Liver (tissue), 9 donors: Measurements from ENCODE around the gene SLIT3. TPM values are rescaled to one million over a fixed set of nuclear protein-coding genes. Genes with fewer than 3 reads are reported as not detected.

Source experiments
- DNase-seq: peaks from one replicate; pipeline ENCODE4 v3.0.0-alpha.2; 2017; ENCODE audit warnings: low spot score
- H3K27ac ChIP-seq, 2 donors: one replicate each; pipeline ENCODE4 v1.7.0; 2013; ENCODE audit warnings: inconsistent platforms in 2 of 2, low read length in 2 of 2, control low read depth in 1 of 2, low read depth in 1 of 2, mild to moderate bottlenecking in 1 of 2
- H3K27me3 ChIP-seq, 4 donors: one replicate each; pipeline versions ENCODE4 v1.6.1 to v1.7.0; 2013; ENCODE audit warnings: low read length in 3 of 4, inconsistent platforms in 1 of 4, mild to moderate bottlenecking in 1 of 4, moderate library complexity in 1 of 4; ENCODE audit not compliant: control insufficient read depth in 4 of 4, insufficient read depth in 4 of 4
- H3K36me3 ChIP-seq, 4 donors: one replicate each; pipeline versions ENCODE4 v1.6.1 to v1.7.0; 2013; ENCODE audit warnings: low read length in 3 of 4, mild to moderate bottlenecking in 3 of 4, low read depth in 1 of 4, moderate library complexity in 1 of 4; ENCODE audit not compliant: control insufficient read depth in 4 of 4, insufficient read depth in 3 of 4
- H3K4me1 ChIP-seq, 4 donors: one replicate each; pipeline versions ENCODE4 v1.6.1 to v1.7.0; 2013; ENCODE audit warnings: low read length in 3 of 4, mild to moderate bottlenecking in 3 of 4, moderate library complexity in 1 of 4; ENCODE audit not compliant: control insufficient read depth in 4 of 4, insufficient read depth in 4 of 4
- H3K4me3 ChIP-seq, 3 donors: one replicate each; pipeline versions ENCODE4 v1.6.1 to v1.7.0; 2013; ENCODE audit warnings: low read length in 3 of 3, control low read depth in 1 of 3, low read depth in 1 of 3, mild to moderate bottlenecking in 1 of 3
- H3K9ac ChIP-seq, 2 donors: one replicate each; pipeline ENCODE4 v1.7.0; 2013; ENCODE audit warnings: low read length in 2 of 2, mild to moderate bottlenecking in 2 of 2, moderate library complexity in 2 of 2, control low read depth in 1 of 2, low read depth in 1 of 2
- H3K9me3 ChIP-seq, 4 donors: one replicate each; pipeline versions ENCODE4 v1.6.1 to v1.7.0; 2013; ENCODE audit warnings: low read length in 3 of 4; ENCODE audit not compliant: control insufficient read depth in 4 of 4
- EGR1 ChIP-seq, 2 donors: IDR thresholded peaks; 2 replicates each; pipeline ENCODE4 v1.6.1; 2016 to 2018; ENCODE audit warnings: antibody characterized with exemption in 2 of 2, low read depth in 2 of 2
- FOXA2 ChIP-seq: IDR thresholded peaks from 2 replicates; pipeline ENCODE4 v1.6.1; 2016; ENCODE audit warnings: antibody characterized with exemption
- GABPA ChIP-seq, 2 donors: IDR thresholded peaks in 1 of 2; conservative IDR thresholded peaks in 1 of 2; 2 replicates each; pipeline ENCODE4 v1.6.1; 2016; ENCODE audit warnings: antibody characterized with exemption in 2 of 2, mild to moderate bottlenecking in 1 of 2, moderate library complexity in 1 of 2
- HNF4A ChIP-seq, 2 donors: conservative IDR thresholded peaks; 2 replicates each; pipeline ENCODE4 v1.6.1; 2016; ENCODE audit warnings: antibody characterized with exemption in 2 of 2, mild to moderate bottlenecking in 2 of 2
- HNF4G ChIP-seq: IDR thresholded peaks from 2 replicates; pipeline ENCODE4 v1.6.1; 2016; ENCODE audit warnings: antibody characterized with exemption
- JUND ChIP-seq, 2 donors: IDR thresholded peaks; 2 replicates each; pipeline ENCODE4 v1.6.1; 2016; ENCODE audit warnings: antibody characterized with exemption in 2 of 2
- NR2F2 ChIP-seq: IDR thresholded peaks from 2 replicates; pipeline ENCODE4 v1.6.1; 2016; ENCODE audit warnings: antibody characterized with exemption
- RAD21 ChIP-seq, 2 donors: IDR thresholded peaks; 2 replicates each; pipeline ENCODE4 v1.6.1; 2016; ENCODE audit warnings: antibody characterized with exemption in 2 of 2, mild to moderate bottlenecking in 2 of 2
- RXRA ChIP-seq, 2 donors: IDR thresholded peaks; 2 replicates each; pipeline ENCODE4 v1.6.1; 2017 to 2018; ENCODE audit warnings: antibody characterized with exemption in 2 of 2, mild to moderate bottlenecking in 1 of 2
- SP1 ChIP-seq: IDR thresholded peaks from 2 replicates; pipeline ENCODE4 v1.6.1; 2018; ENCODE audit warnings: antibody characterized with exemption, mild to moderate bottlenecking
- YY1 ChIP-seq: IDR thresholded peaks from 2 replicates; pipeline ENCODE4 v1.6.1; 2016; ENCODE audit warnings: antibody characterized with exemption, mild to moderate bottlenecking
- WGBS: extraction: QIAGEN DNeasy Blood & Tissue Kit; methylation state at CpG from one replicate; pipeline ENCODE4 v1.1.7; 2013; 5-methylcytosine and 5-hydroxymethylcytosine counted together
- polyA plus RNA-seq, 2 donors: library from polyadenylated mRNA; stranded (reverse) in 1 of 2; unstranded in 1 of 2; fragments of 200-250 nt in 1 of 2; fragments of >200 nt in 1 of 2; fragmentation: Nextera tagmentation in 1 of 2; extraction: Ambion mirVana in 1 of 2; gene quantifications; one replicate each; pipeline versions ENCODE4 v1.2.1 to v1.2.3, GENCODE V29; 2013 to 2015
- total RNA-seq, 2 donors: library from RNA; depleted of rRNA; stranded (reverse); fragments of >200 nt; gene quantifications; one replicate each; pipeline ENCODE4 v1.2.3, GENCODE V29; 2014
- TF ChIP-seq, protein P1 (sequence below): fragments of 150-350 bp; IDR thresholded peaks from 2 replicates; pipeline ENCODE4 v1.5.1; 2017; ENCODE audit warnings: improper control_type of control experiment, low read depth, low read length; ENCODE audit not compliant: missing input control
- TF ChIP-seq, protein P2 (sequence below): IDR thresholded peaks from 2 replicates; pipeline ENCODE4 v1.6.1; 2016; ENCODE audit warnings: antibody characterized with exemption
- TF ChIP-seq, protein P3 (sequence below): IDR thresholded peaks from 2 replicates; pipeline ENCODE4 v1.6.1; 2016; ENCODE audit warnings: antibody characterized with exemption
- donor health status: healthy.
- donor health status: healthy.
- donor health status: healthy.
- donor health status: healthy.
- donor health status: healthy.

The SLIT3 gene
- total and polyA plus RNA-seq, 4 donors, result 0.61 to 1.3 (median 0.91) TPM

DNA sequence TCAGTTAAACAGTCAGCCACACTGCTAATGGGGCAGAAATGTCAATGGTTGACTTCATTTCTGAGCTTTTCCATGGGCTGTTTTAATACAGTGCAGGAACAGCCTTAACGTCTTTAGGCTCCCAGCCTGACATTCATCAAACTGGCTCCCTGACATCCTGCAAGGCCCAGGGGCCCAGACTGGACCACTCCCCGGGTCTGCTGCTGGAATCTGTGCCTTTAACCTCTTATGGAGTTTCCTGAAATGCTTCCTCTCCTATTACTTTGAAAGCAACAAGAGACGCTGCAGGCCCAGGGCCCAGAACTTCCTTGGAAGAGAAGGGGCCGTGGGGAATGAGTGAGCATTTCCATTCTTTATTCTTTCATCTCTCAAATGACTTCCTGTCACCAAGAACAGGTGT lies 504.9 kb downstream of the SLIT3 start:
- 62% methylated on average over 4 of the region's 4 CpGs for WGBS
- DNase-seq, result no peak
- H3K27me3 ChIP-seq, result peaks cover 0 to 6% (median under 1%) of the 10 kb centered on the region in 4 donors

DNA sequence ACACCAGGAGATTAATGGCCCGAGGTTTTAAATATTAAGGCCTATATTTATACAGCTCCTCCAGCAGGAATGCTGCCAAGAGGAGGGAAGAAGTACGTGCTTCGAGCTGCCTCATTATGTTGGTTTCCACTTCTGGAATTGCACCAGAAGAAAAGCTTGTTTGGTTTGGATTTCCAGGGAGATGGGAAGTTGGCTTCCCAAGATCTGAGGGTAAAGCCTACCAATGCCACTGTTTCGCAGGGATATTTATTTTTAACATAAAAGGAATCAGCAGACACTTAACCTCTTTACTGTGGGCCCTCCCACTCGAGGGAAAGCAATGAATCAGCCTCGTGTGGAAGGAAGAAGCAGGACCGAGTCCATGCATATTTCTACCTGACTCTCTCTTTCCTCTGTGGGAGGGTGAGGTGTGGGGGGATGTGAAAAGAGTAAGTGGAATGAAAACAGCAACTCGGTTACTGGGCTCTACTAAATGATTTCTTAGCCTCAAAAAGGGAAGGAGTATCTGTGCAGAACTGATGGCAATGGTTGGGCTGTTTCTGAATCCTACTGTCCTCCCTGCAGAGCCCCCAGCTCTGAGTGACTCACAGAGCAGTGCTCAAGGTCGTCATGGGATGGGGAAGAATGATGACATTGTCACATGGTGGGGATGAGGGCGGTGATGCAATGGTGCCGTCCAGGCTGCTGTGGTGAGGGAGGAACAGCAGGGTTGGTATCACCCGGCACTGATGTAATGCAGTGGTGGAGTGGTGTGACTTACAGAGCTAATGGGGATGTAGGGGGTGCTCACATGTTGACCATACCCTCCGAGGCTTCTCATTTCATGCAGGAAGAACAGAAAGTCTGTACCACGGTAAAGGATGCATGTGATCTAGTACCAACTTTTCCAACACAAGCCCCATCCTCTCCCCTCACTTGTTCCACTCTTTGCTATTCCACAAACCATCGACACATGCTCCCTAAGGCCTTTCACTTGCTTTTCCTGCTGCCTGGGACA lies 506.8 kb downstream of the SLIT3 start:
- H3K4me3 ChIP-seq, result no peak overlapping the region
- no peaks in the 10 kb centered on the region for H3K9me3 ChIP-seq
- WGBS, result 64% methylated on average over 15 of the region's 15 CpGs
- TF ChIP-seq HNF4G (no peak), YY1 (no peak), RXRA (IDR thresholded peaks at IDR 0.05) (no peak), FOXA2 (no peak), JUND (IDR thresholded peaks at IDR 0.05) (no peak), EGR1 (IDR thresholded peaks at IDR 0.05; ENCODE audit: low read depth in 2 of 2) (no peak), GABPA (IDR thresholded peaks at IDR 0.05 in 1 of 2, conservative IDR thresholded peaks at IDR 0.05 in 1 of 2) (no peak), RAD21 (IDR thresholded peaks at IDR 0.05) (no peak), HNF4A (conservative IDR thresholded peaks at IDR 0.05) (no peak)
- TF ChIP-seq, protein P1, sequence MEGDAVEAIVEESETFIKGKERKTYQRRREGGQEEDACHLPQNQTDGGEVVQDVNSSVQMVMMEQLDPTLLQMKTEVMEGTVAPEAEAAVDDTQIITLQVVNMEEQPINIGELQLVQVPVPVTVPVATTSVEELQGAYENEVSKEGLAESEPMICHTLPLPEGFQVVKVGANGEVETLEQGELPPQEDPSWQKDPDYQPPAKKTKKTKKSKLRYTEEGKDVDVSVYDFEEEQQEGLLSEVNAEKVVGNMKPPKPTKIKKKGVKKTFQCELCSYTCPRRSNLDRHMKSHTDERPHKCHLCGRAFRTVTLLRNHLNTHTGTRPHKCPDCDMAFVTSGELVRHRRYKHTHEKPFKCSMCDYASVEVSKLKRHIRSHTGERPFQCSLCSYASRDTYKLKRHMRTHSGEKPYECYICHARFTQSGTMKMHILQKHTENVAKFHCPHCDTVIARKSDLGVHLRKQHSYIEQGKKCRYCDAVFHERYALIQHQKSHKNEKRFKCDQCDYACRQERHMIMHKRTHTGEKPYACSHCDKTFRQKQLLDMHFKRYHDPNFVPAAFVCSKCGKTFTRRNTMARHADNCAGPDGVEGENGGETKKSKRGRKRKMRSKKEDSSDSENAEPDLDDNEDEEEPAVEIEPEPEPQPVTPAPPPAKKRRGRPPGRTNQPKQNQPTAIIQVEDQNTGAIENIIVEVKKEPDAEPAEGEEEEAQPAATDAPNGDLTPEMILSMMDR, result no peak
- TF ChIP-seq, protein P2, sequence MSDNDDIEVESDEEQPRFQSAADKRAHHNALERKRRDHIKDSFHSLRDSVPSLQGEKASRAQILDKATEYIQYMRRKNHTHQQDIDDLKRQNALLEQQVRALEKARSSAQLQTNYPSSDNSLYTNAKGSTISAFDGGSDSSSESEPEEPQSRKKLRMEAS, result no peak
- TF ChIP-seq, protein P3, sequence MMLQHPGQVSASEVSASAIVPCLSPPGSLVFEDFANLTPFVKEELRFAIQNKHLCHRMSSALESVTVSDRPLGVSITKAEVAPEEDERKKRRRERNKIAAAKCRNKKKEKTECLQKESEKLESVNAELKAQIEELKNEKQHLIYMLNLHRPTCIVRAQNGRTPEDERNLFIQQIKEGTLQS, result no peak
- H3K4me1 ChIP-seq, result no peaks in the 10 kb centered on the region
- peaks cover 0 to 2% (median 0%) of the 10 kb centered on the region in 4 donors for H3K27me3 ChIP-seq
- no peak overlapping the region for H3K27ac ChIP-seq
- H3K9ac ChIP-seq, result no peak overlapping the region
- no peaks in the 10 kb centered on the region for H3K36me3 ChIP-seq
- no peak for DNase-seq

More for the DNA sequence above, 504.9 kb downstream of the SLIT3 start:
- H3K9ac ChIP-seq, result no peak overlapping the region
- H3K4me3 ChIP-seq, result no peak overlapping the region
- H3K36me3 ChIP-seq, result no peaks in the 10 kb centered on the region
- no peaks in the 10 kb centered on the region for H3K9me3 ChIP-seq
- H3K4me1 ChIP-seq, result no peaks in the 10 kb centered on the region
- TF ChIP-seq SP1, result no peak
- TF ChIP-seq, protein P3, result no peak
- TF ChIP-seq, protein P1, result no peak
- no peak for TF ChIP-seq NR2F2
- TF ChIP-seq, protein P2, result no peak
- no peak for TF ChIP-seq YY1
- no peak for TF ChIP-seq RAD21 (IDR thresholded peaks at IDR 0.05)
- H3K27ac ChIP-seq, result no peak overlapping the region
